Right kidney (tissue), 1 donor: ENCODE results near the gene PELO.

Source experiments
- DNase-seq: peaks from one replicate; pipeline ENCODE4 v3.0.0-alpha.2; 2016

PELO gene

DNA sequence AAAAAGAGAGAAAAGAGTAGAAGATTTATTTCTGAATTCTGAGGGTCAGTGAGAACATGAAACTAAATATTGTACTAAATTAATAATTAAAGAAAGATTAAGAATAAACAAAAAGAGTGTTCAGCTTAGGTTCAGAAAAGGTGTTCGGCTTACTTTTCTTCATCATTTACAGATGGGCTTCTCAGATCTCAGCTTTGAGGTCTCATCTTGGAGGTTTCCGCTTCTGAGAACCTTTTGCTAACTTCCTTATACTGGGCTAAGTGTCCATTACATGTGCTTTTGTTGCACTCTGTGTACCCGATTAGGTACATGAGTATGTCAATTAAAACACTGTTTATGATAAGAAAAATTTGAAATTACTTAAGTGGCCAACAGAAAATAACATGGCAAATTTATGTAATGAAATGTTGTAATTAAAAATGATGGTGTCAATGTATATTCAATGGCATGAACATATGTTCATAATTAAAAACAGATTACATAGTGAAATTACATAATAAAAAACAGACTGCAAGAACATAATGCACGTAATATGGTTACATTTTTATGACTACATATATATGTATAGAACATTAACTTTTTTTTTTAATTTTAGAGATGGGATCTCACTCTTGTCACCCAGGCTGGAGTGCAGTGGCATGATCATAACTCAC is 17.3 kb upstream of the PELO start:
- no peak for DNase-seq

DNA sequence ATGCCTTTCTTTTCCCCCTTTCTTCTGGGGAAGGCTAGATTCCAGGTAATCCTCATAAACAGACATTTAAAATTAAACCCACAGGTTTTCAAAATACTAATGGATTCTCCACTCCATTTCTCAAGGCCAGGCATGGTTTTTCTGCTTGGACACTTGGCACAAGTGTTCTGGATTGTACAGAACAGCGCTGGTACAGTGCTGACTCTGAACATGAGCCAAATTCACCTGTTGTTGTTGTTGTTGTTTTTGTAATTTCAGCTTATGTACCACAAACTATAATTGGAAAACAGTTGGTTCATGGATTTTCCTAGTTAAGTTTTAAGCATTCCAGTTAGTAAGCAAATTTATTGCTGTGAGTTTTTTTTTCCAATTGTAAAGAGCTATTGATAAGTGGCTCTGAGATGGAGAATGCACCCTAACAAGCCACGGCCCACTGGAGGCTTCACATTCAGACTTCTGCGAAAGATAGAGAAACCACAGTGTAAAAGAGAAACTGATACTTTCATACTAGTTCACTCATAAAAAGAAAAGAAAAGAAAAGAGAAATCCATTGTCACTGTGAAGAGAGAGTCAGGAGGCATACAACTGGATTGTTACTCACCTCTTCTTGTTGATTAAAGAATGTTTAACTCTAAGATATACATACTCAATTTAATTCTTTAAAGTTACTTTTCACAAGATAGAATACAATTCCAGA is 16.2 kb upstream of the PELO start:
- DNase-seq: no peak

DNA sequence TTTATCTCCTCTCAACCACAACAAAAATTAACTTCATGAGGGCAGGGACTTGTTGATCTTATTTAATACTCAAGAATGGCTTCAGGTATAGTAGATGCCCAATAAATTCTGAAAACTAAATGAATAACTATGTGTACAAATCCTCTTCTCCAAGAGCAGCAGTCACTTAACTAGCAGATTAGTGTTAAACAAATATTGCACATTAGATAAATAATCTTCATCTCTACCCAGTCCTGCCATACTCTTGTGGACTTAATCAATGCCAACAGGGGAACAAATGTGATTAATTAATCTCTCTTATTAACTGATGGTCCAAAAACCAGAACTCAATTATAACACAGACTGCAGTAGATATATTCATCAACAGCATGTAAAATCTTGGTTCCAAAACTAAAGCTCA is 15.0 kb upstream of the PELO start:
- no peak for DNase-seq

DNA sequence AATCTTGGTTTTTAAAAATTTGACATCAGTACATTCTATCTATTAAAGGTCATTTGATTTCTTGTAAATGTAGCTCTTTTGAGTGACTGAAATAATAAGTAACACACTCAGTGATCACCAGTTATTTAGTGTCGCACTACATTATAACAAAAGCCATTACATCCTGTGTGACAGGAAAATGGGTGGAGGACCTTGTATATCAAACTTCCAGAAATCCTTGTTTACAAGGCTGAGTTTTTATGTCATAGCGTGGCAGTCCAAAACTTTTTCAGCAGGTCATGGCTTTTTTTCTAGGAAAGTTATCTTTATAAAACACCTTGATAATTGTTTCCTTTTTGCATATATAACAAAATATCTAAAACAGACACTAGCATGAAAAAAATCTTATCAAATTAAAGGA is 14.4 kb upstream of the PELO start:
- DNase-seq: no peak

DNA sequence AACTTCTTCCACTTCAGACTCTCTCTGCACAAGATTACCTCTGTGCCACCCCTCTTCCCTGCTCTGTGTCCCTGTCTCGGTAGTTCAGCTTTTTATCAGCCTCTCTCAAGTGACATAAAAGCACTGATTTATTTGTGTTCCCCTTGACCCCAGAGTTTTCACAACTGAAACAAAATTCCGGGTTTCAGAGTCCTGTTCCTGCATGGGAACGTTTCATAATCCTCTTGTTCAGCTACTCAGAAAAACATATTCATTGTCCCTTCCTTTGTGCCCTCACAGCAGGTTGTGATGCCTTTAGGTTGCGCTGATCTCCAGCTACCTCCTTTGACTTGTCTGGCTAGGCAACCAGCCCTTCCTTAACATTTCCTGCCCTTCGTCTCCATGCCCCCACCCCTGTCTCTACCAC is 13.7 kb upstream of the PELO start:
- DNase-seq: no peak

DNA sequence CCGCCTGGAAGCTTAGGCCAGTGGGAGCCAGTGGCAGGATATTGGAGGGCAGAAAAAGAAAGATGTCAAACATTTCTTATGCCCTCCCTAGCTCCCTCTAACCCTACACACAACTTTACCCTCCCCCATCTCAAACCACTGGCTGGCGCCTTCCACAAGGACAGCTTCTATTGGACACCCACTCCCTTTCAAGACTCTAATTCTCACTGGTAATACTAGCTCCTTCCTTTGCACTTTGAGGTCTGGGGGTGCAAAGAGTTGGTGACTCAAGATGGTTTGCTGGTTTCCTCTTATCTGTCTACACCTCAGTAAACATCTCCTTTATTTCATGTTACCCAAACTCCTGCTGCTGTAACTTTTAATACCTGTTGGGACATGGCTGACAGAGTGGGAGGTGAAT is 11.6 kb upstream of the PELO start:
- DNase-seq: no peak

DNA sequence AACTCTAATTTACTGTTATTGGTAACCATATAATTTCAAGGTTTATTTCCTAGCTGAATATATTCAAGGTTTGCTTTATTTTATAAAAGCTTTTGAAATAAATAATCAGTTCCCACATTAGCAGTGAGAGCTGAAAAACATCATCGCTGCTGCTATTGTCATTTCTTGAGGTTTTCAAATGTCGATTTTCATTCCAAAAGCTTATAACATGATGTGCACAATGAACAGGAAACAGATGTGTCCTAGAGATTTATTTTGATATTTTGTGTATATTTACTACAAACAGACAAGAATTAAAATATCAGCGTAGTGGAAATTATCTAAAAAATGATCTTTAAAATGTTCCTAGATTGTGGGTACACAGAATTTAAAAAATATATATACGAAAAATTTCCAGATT is 10.5 kb upstream of the PELO start:
- DNase-seq: no peak

DNA sequence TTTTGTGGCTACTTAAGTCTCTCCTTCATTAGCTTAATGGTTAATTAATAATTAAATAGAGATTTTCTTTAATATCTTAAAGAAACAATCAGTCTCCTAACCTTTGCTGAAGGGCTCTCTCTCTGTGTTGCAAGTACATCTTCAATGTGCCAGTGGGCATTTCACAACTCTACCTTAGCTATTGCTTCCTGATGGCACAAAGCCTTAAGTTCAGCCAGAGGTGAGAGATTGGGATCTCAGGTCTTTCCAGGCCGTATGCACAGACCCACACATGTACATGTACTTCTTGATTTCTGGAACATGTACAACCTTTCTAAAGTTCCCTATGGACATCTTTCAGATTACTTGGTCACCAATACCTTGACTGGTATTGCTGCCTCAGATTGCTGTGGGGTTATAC is 8.9 kb upstream of the PELO start:
- no peak for DNase-seq

DNA sequence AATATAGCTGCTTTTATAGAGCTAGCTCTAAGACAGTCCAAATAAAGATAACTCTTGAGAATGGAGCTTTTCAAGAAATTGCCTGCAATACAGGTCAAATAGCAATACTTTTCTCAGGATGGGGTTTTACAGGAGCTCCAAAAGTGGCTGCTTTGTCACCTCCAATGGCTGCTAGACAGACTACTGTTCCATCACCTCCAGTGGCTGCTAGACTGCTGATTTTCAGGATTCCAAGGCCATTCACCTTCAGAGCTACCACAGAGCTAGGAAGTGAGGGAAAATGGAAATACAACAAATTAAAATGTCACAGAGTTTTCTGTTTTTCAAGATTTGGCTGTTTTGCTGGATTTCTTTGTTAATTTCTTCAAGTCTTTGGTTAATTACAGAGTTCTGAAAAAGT is 8.5 kb upstream of the PELO start:
- no peak for DNase-seq

DNA sequence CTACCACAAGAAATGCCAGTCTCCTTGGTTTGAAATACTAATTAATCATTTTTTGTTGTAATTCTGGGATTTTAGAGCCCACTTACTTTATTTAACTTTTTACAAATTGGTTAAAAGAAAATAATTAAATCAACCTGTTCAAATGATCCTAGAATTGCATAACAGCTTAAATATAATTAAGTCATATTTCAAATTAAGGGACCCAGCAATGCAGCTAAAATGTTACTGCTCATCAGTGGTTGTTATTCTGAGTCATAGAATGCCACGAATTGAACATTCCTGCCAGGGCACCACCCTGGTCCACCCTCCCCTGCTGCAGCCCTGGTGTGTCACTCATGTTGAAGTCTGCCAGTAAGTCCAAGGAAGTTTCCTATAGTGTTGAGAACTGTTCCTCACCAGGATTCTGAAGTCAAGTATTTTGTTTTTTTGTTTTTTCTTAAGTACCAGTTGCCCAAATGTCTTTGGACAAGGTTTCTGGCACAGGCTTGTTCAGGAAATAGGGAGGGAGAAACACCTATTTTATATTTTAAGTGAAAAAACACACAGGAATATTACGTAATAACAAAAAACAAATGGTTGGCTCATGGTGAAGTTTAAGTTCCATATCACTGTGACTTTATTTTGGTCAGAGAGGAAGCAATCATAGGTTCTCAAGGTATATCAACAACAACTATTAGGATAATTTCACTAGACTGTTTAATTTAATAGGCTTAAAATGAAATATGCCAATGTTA is 4.3 kb upstream of the PELO start:
- no peak for DNase-seq

DNA sequence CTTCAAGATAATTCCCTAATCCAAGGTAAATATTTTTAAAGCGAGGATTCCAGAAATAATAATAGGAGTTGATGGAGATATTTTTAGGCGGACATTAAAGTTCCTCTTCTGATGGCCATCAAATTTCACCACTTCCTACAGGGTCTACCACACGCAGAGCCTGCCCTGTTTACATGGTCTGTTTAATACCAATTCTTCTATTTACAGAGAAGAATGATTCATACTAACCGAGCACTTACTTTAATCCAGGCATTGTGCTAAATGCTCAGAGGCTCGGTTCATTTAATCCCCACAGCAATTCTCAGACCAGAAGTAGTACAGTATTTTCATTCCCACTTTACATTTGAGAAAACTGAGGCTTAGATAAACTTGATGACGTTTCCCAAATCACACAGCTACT is 3.0 kb upstream of the PELO start:
- no peak for DNase-seq

DNA sequence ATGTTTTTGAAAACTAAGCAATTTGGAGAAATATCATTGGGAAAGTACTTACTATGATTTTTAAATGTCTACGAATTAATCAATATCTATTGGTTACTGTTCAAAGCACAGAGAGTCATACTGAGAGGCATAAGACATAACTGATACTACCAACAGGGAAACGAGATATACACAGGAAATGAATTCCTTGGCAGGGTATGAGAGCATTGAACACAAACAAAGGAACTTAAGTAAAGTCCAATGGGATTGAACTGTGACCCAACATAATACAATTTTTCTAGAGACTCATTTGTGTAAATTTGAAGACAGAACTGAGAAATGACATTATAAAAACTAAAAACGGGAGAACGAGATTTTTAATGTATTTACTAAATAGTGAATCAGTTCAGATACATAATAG is 1.3 kb upstream of the PELO start:
- DNase-seq: no peak

DNA sequence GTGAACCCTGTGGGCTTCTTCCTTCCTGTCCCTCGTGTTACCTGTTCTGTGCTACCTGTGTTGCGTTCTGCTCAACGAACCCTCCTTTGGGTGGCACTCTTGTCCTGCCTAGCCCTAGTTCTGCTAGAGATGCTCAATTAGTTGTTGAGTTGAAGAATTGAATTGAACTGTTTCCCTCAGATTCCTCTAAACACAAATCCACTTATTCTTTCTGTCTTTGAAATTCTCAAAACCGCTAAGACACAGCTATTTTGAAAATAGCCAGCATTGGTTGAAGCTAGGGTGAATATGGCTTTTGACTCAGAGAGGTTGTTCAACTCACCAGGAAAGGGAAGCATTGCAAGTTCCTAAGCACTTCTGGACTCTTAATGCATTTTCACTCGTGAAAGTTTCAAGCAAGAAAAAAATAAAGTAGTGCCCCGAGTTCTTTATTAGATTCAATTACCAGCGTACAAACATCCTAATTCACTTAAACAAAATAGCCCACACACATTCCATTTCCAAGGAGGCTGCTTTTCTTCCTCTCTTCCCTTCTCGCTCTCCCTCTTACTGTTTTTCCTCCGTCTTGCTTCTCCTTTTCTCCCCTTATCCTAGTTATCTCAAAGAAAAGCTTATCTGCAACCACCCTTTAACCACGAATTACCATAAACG is 642 bp upstream of the PELO start:
- DNase-seq: no peak

DNA sequence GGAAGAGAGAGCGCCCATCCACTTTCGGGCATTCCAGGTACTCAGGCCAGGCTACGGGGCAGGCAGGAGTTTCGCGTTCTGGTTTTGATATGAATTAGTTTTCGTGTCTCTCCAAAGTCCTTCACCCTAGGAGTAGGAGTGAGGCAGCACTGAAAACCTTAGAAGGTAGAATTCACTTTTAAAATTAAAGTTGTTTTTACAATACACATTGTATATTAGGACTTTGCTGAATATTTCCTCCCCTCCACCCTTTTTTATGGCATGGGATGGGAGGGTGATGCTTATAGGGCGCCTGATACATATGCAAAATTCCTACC is 747 bp downstream of the PELO start:
- no peak for DNase-seq

DNA sequence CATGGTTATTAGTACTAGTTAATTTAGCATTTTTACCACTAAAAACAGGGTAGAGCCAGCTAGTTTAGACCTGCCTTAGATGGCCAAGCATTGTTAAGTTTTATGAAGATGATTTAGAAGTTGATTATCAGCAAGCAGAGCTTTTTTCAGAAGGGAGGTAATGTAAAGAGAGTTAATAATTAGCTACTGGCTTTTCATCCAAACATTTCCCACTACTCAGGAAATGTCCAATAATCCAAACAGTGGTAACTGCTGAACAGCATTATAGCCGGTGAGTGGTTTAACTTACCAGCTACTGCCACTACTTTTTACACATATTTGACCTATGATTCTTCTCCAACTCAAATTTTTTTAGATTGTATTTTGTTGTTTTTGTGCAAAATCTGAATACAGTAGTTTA is 1.7 kb downstream of the PELO start:
- no peak for DNase-seq

DNA sequence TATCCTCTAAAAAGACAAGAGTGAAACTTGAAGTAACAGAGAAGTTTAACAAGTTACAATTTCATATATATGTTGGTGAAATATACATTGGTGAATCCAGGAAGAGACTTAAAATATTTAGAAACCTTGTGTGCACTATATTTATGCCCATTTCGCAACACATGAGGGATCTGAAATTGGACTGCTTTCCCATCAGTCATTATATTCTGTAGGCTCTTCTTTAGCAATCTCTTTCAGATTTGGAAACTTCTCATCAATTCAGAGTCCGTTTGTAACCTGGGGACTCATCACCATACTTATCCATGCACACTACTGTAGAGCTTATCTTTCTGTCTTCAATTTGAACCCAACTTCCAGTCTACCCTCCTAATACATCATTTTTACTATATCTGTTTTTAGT is 2.1 kb downstream of the PELO start:
- no peak for DNase-seq

DNA sequence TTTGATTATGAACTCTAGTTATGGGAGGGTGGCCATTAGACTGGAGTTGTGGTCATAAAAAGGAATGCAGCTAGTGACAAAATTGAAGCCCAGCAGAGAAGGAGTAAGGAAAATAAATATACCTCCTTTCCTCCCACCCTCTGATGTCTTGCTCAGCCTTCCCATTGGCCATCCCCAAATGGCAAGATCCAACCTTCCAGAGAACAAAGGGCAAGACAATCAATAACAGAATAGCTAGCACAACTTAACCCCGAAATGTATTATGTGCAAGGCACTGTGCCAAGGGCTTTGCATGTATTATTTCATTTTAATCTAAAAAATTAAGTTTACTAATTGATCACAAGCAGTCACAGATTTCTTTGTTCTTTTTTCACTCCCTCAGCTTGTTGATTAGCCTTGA is 3.6 kb downstream of the PELO start:
- no peak for DNase-seq

DNA sequence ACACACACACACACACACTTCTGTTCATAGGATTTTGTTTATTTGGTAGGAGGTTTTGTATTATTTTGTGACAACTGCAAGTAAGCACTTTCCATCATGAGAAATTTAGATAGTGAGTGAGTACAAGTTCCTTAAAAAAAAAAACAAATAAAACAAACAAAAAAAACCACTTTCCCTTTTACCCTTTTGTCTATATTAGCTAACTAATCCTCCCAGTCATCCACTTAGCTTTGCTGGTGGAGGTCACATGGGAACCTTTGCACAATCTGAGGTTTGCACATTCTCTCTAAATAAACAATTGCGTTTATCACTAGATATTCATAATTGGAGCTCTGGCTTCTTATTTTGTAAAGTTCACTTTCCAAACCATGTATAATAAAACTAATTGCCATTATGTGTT is 6.8 kb downstream of the PELO start:
- no peak for DNase-seq

DNA sequence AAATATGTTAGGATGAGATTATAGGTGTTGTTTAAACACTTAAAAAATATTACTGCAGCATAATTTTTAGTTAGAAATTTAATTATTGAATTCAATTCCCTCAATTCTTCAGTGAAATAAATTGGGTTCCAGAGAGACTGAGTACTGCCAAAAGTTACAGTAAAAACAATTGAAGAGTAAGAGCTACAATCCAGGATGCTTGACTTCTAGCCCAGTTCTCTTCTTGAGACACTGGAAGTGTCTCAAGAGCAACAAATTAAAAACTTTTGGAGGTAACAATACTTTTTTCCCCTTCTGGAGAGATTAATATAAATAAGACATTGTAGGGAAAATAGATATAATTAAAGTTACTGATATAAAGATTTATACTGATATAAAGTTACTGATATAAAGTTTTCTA is 8.3 kb downstream of the PELO start:
- DNase-seq: no peak

DNA sequence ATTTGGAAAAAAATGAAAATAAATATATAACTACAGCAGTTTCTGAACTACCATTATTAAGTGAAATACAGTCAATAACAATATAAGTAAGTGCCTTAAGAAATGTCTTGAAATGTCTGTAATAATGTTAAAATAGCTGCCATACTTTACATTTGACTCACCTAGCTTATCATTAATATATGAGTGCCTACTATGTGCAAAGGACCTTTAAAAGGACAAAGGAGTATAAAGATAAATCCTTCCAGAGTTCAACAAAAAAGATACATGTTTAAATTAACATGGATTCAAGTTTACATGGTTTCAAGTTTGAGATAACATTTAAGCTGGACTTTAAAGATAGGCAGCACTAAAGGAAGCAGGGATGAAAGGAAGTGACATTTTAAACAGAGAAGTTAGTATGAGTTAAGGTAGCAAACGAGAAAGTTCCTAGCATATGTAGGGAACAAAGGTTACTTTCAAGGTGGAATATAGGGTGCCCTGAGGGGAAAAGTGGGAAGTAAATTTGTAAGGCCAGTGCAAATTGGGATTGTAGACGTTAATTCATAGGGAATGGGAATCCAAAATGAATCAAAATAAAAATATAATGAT is 8.9 kb downstream of the PELO start:
- no peak for DNase-seq

DNA sequence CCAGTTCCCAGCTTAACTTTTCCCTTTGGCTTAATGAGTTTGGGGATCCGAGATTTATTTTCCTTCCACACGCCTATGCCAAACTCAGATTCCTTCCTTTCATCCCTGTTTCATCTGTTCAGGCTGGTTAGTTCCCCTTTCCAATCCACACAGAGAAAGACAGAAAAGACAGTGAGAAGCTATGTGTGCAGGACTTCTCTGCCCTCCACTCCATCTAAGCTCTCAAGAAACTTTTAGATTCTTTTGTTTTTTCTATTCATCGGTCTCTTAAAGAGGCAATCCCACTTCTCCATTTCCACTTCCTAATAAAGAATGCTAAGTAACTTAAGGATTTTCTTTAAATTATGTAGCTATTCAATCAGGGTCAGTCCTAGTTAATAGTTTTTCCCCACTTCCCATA is 11.2 kb downstream of the PELO start:
- DNase-seq: peak; percentile 58

DNA sequence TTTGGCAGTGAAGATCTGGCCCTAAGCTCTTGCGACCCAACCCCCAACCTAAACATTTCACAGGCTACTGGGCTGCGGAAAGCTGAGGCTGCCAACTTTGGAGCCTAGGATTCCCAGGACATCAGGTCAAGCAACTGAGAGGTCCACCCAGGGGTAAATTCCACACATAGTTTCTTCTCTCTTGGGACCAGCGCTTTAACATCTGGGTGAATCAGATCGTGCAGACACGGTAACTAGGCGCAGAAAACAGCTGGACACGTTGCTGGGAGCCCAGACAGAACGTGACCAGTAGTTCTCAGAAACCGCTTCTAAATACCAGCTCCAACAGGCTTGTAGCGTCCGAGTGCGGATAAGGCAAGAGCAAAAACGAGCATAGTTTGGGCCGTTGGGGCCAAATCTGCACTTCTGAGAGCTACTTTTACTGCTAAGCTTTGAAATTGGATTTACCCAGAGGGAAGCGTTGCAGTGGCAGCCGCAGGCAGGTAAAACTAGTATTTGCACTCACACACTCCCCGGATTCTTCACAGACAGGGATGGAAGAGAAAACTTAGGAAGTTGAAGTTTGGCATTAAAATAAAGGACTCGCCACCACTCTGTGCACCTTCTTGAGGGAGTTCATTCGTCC is 11.8 kb downstream of the PELO start:
- DNase-seq: no peak

DNA sequence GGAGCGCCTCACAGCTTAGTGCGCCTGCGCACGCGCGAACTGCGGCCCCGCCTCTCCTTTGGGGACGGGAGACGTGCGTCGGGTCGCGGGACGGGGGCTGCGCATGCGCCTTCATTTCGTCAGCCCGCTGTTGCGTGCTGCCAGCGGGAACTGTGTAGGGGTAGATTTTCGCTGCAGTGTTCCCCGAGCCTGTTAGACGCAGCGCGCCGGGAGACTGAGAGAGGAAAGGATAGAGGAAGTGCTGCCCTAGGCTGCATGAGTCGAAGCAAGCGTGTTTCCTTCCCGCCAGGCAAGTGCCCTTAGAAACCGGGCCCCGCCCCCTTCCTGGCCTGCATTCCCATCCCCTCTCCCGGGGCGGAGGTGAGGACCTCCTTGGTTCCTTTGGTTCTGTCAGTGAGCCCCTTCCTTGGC is 12.3 kb downstream of the PELO start:
- DNase-seq: peak; percentile 95
